HCT116 (cell line): ENCODE measurements around the gene RGSL1. TPM values are rescaled to one million over a fixed set of nuclear protein-coding genes. Genes with fewer than 3 reads are reported as not detected.

ENCODE experiments used
- ATAC-seq: fragments of 200-7000 bp; cut with Tn5 transposase; 2 replicates; pipeline ENCODE4 v1.9.1; 2020; ENCODE audit warnings: mild to moderate bottlenecking, moderate library complexity
- BruUV-seq: library from RNA; stranded (reverse); fragments of 400-500 nt; replicated peaks from 2 replicates; lab custom pipeline; 2021; lab: Mats Ljungman, UMichigan
- CTCF ChIA-PET: fragments of 300-600 bp; sonication (Branson Sonifier 250); formaldehyde crosslinking; loops from one replicate; lab custom pipeline; 2021; ENCODE audit warnings: antibody characterized with exemption; lab: Charles Lee
- POLR2A ChIA-PET: fragments of 300-600, 350-600 bp; sonication (Branson Sonifier 250); formaldehyde crosslinking; loops from one replicate; lab custom pipeline; 2021; ENCODE audit warnings: antibody characterized with exemption; lab: Charles Lee
- RAD21 ChIA-PET, 2 experiments: fragments of 300-600 bp; sonication (Branson Sonifier 250); formaldehyde crosslinking; loops; one replicate each; lab custom pipeline; 2023; ENCODE audit warnings: low total read pairs in 2 of 2; ENCODE audit not compliant: uncharacterized antibody in 2 of 2, unreplicated experiment in 2 of 2, low non-redundant PET in 1 of 2; lab: Charles Lee
- DNase-seq: peaks from one replicate; pipeline ENCODE4 v3.0.0-alpha.2; 2010; ENCODE audit warnings: low read depth, low spot score
- H2AFZ ChIP-seq: fragments of 200-600 bp; shearing (Covaris generic), sonication (generic); 2 replicates; pipeline ENCODE4 v1.6.1; 2017; ENCODE audit warnings: low read depth, mixed run types, mixed read lengths, antibody characterized with exemption, low read length; ENCODE audit not compliant: poor library complexity, severe bottlenecking
- H3K27ac ChIP-seq: 2 replicates; pipeline ENCODE4 v1.5.1; 2012; ENCODE audit warnings: low read depth, low read length
- H3K27me3 ChIP-seq: fragments of 200-600 bp; sonication (generic); 2 replicates; pipeline ENCODE4 v1.6.1; 2016; ENCODE audit warnings: mixed run types, low read length, mixed read lengths; ENCODE audit not compliant: insufficient read depth
- H3K36me3 ChIP-seq, 2 experiments: fragments of 200-500 bp in 1 of 2; fragments of 200-600 bp in 1 of 2; sonication (Bioruptor generic) in 1 of 2; sonication (generic) in 1 of 2; 2 replicates each; pipeline versions ENCODE4 v1.5.1 to v1.6.1; 2014 to 2016; ENCODE audit warnings: low read length in 2 of 2, inconsistent platforms in 1 of 2, mixed read lengths in 1 of 2, mixed run types in 1 of 2; ENCODE audit not compliant: insufficient read depth in 2 of 2, control insufficient read depth in 1 of 2
- H3K4me1 ChIP-seq, 2 experiments: fragments of 200-600 bp in 1 of 2; sonication (generic) in 1 of 2; 2 replicates each; pipeline versions ENCODE4 v1.5.1 to v1.6.1; 2012 to 2017; ENCODE audit warnings: low read length in 2 of 2, inconsistent platforms in 1 of 2, mild to moderate bottlenecking in 1 of 2, mixed read lengths in 1 of 2, mixed run types in 1 of 2, moderate library complexity in 1 of 2; ENCODE audit not compliant: insufficient read depth in 2 of 2, control insufficient read depth in 1 of 2
- H3K4me2 ChIP-seq: fragments of 200-600 bp; sonication (generic); 2 replicates; pipeline ENCODE4 v1.6.1; 2017; ENCODE audit warnings: mixed run types, low read length, mixed read lengths
- H3K4me3 ChIP-seq, 2 experiments: fragments of 200-600 bp in 1 of 2; sonication (generic) in 1 of 2; replicated peaks in 1 of 2; 2 replicates each; pipeline ENCODE4 v1.5.1; 2011 to 2016; ENCODE audit warnings: low read length in 2 of 2, control low read depth in 1 of 2, low read depth in 1 of 2, mild to moderate bottlenecking in 1 of 2, mixed read lengths in 1 of 2, mixed run types in 1 of 2
- H3K79me2 ChIP-seq: fragments of 200-600 bp; sonication (generic); 2 replicates; pipeline ENCODE4 v1.6.1; 2017; ENCODE audit warnings: mild to moderate bottlenecking, mixed run types, low read length, moderate library complexity, mixed read lengths; ENCODE audit not compliant: insufficient read depth
- H3K9ac ChIP-seq: fragments of 200-600 bp; sonication (generic); 2 replicates; pipeline ENCODE4 v1.6.1; 2016; ENCODE audit warnings: low read length, mixed read lengths
- H3K9me2 ChIP-seq: fragments of 200-600 bp; sonication (generic), shearing (Covaris generic); 2 replicates; pipeline ENCODE4 v1.6.1; 2017; ENCODE audit warnings: mixed run types, mild to moderate bottlenecking, moderate library complexity; ENCODE audit not compliant: insufficient read depth
- H3K9me3 ChIP-seq, 2 experiments: fragments of 200-500 bp in 1 of 2; fragments of 200-600 bp in 1 of 2; sonication (Bioruptor generic) in 1 of 2; sonication (generic) in 1 of 2; 2 replicates each; pipeline ENCODE4 v1.6.1; 2014 to 2017; ENCODE audit warnings: low read length in 2 of 2, mixed read lengths in 2 of 2, inconsistent platforms in 1 of 2, low read depth in 1 of 2, mild to moderate bottlenecking in 1 of 2, mixed run types in 1 of 2, moderate library complexity in 1 of 2; ENCODE audit not compliant: control insufficient read depth in 1 of 2, insufficient read depth in 1 of 2
- H4K20me1 ChIP-seq: fragments of 200-600 bp; sonication (generic), shearing (Covaris generic); 2 replicates; pipeline ENCODE4 v1.6.1; 2017; ENCODE audit warnings: mixed run types, mild to moderate bottlenecking, moderate library complexity; ENCODE audit not compliant: insufficient read depth
- CEBPB ChIP-seq: IDR thresholded peaks from 2 replicates; pipeline ENCODE4 v1.6.1; 2012; ENCODE audit warnings: low read depth
- EGR1 ChIP-seq: IDR thresholded peaks from 2 replicates; pipeline ENCODE4 v1.6.1; 2012; ENCODE audit warnings: low read depth
- ELF1 ChIP-seq: IDR thresholded peaks from 2 replicates; pipeline ENCODE4 v1.6.1; 2012; ENCODE audit warnings: low read depth, borderline replicate concordance
- EZH2phosphoT487 ChIP-seq: fragments of 200-600 bp; IDR thresholded peaks from 2 replicates; pipeline ENCODE4 v1.6.1; 2018; ENCODE audit warnings: antibody characterized with exemption, borderline replicate concordance
- FOSL1 ChIP-seq: IDR thresholded peaks from 2 replicates; pipeline ENCODE4 v1.6.1; 2012; ENCODE audit warnings: low read depth
- POLR2A ChIP-seq: IDR thresholded peaks from 2 replicates; pipeline ENCODE4 v1.7.0; 2011; ENCODE audit warnings: borderline replicate concordance; ENCODE audit not compliant: insufficient read depth, insufficient read length; ENCODE audit errors: extremely low read depth
- SIN3A ChIP-seq: IDR thresholded peaks from 2 replicates; pipeline ENCODE4 v1.6.1; 2012; ENCODE audit warnings: low read depth
- SRF ChIP-seq: IDR thresholded peaks from 2 replicates; pipeline ENCODE4 v1.6.1; 2012; ENCODE audit warnings: low read depth
- YY1 ChIP-seq: IDR thresholded peaks from 2 replicates; pipeline ENCODE4 v1.6.1; 2011; ENCODE audit warnings: low read length, low read depth, moderate library complexity, mild to moderate bottlenecking; ENCODE audit not compliant: insufficient replicate concordance; ENCODE audit errors: extremely low read depth
- ZFX ChIP-seq: fragments of 450-650 bp; IDR thresholded peaks from 2 replicates; pipeline ENCODE4 v1.6.1; 2017
- intact Hi-C: fragments of 100-400 bp; cut with micrococcal nuclease; formaldehyde crosslinking; loops from 2 replicates; pipeline ENCODE4 v1.10.0; 2022
- total RNA-seq: library from RNA; stranded (reverse); gene quantifications from one replicate; pipeline ENCODE4 v1.2.1, GENCODE V29; 2021; ENCODE audit not compliant: unreplicated experiment
- TF ChIP-seq, protein P1 (sequence below), 3 experiments: fragments of 200-600 bp in 1 of 3; sonication (generic) in 1 of 3; IDR thresholded peaks in 2 of 3; conservative IDR thresholded peaks in 1 of 3; 2 replicates each; pipeline ENCODE4 v1.5.1; 2012 to 2017; ENCODE audit warnings: low read depth in 2 of 3, low read length in 2 of 3, antibody characterized with exemption in 1 of 3, borderline replicate concordance in 1 of 3, control low read depth in 1 of 3, mild to moderate bottlenecking in 1 of 3, mixed read lengths in 1 of 3, mixed run types in 1 of 3, moderate library complexity in 1 of 3; ENCODE audit not compliant: insufficient read depth in 1 of 3
- TF ChIP-seq, protein P2 (sequence below): IDR thresholded peaks from 2 replicates; pipeline ENCODE4 v1.6.1; 2012
- TF ChIP-seq, protein P3 (sequence below): IDR thresholded peaks from 2 replicates; pipeline ENCODE4 v1.6.1; 2011; ENCODE audit warnings: mild to moderate bottlenecking, low read length, moderate library complexity; ENCODE audit not compliant: insufficient replicate concordance; ENCODE audit errors: extremely low read depth

The RGSL1 gene
- total RNA-seq, 1 experiment from 2014 or later, result not detected

DNA sequence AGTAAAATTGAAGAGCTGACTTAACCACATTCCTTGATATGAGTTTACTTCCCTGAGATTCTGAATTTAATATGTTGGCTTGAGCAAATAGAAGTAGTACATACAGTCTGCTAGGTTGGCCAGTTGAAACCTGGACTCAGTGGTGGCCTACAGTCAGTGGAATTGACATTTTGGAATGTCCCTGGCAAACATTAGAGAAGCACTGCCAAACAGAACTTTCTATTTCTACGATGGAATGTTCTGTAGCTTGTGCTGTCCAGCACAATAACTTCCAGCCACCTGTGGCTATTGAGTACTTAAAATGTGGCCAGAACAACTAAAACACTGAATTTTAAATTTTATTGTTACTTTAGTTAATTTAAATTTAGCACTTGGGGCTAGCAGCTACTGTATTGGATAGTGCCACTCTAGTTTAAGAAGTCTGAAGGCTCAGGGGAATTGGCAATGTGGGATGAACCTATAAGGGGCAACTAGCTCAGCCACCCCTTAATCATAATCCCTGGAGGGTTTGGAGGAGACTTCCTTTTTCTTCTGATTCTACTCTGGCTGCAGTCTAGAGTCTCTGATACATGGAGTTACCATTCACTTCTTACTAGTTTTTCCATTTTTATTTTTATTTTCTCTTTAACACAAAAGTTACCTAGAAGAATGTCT is 39.2 kb upstream of the RGSL1 start:
- no peaks in the 10 kb centered on the region for H3K79me2 ChIP-seq
- H3K9me3 ChIP-seq, result no peaks in the 10 kb centered on the region
- no peaks in the 10 kb centered on the region for H3K27me3 ChIP-seq
- ChIA-PET RAD21 (no interaction called here), POLR2A (interaction anchor here (1.0 kb wide), 1 partner anchor 19 kb away, joined by 3 read pairs; the partner anchor contains the start of gene GLUL), CTCF (no interaction called here)
- no peak for DNase-seq
- H2AFZ ChIP-seq, result no peak overlapping the region
- H3K36me3 ChIP-seq, result no peaks in the 10 kb centered on the region
- ATAC-seq, result no peak
- no peaks in the 10 kb centered on the region for H3K4me1 ChIP-seq
- no peak overlapping the region for H3K9ac ChIP-seq
- H4K20me1 ChIP-seq, result no peaks in the 10 kb centered on the region
- BruUV-seq, result no TSS peak
- intact Hi-C loops, result no loop called here
- no peak overlapping the region for H3K27ac ChIP-seq
- TF ChIP-seq CEBPB, result no peak
- no peak for TF ChIP-seq ZFX
- TF ChIP-seq POLR2A, result no peak
- TF ChIP-seq, protein P1, sequence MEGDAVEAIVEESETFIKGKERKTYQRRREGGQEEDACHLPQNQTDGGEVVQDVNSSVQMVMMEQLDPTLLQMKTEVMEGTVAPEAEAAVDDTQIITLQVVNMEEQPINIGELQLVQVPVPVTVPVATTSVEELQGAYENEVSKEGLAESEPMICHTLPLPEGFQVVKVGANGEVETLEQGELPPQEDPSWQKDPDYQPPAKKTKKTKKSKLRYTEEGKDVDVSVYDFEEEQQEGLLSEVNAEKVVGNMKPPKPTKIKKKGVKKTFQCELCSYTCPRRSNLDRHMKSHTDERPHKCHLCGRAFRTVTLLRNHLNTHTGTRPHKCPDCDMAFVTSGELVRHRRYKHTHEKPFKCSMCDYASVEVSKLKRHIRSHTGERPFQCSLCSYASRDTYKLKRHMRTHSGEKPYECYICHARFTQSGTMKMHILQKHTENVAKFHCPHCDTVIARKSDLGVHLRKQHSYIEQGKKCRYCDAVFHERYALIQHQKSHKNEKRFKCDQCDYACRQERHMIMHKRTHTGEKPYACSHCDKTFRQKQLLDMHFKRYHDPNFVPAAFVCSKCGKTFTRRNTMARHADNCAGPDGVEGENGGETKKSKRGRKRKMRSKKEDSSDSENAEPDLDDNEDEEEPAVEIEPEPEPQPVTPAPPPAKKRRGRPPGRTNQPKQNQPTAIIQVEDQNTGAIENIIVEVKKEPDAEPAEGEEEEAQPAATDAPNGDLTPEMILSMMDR (IDR thresholded peaks at IDR 0.05 in 2 of 3, conservative IDR thresholded peaks at IDR 0.05 in 1 of 3; ENCODE audit: borderline replicate concordance in 1 of 3, insufficient read depth in 1 of 3, low read depth in 2 of 3, low read length in 2 of 3), result no peak
- no peak for TF ChIP-seq ELF1
- no peak for TF ChIP-seq EGR1
- TF ChIP-seq, protein P2, sequence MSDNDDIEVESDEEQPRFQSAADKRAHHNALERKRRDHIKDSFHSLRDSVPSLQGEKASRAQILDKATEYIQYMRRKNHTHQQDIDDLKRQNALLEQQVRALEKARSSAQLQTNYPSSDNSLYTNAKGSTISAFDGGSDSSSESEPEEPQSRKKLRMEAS, result no peak
- TF ChIP-seq FOSL1, result no peak
- TF ChIP-seq SIN3A, result no peak
- no peak for TF ChIP-seq YY1
- TF ChIP-seq, protein P3, sequence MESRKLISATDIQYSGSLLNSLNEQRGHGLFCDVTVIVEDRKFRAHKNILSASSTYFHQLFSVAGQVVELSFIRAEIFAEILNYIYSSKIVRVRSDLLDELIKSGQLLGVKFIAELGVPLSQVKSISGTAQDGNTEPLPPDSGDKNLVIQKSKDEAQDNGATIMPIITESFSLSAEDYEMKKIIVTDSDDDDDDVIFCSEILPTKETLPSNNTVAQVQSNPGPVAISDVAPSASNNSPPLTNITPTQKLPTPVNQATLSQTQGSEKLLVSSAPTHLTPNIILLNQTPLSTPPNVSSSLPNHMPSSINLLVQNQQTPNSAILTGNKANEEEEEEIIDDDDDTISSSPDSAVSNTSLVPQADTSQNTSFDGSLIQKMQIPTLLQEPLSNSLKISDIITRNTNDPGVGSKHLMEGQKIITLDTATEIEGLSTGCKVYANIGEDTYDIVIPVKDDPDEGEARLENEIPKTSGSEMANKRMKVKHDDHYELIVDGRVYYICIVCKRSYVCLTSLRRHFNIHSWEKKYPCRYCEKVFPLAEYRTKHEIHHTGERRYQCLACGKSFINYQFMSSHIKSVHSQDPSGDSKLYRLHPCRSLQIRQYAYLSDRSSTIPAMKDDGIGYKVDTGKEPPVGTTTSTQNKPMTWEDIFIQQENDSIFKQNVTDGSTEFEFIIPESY, result no peak
- no peak for TF ChIP-seq EZH2phosphoT487
- no peak for TF ChIP-seq SRF
- H3K4me3 ChIP-seq, result no peak overlapping the region
- H3K9me2 ChIP-seq, result no peaks in the 10 kb centered on the region
- H3K4me2 ChIP-seq, result no peak overlapping the region
